A549 (cell line): ENCODE results near the gene PITPNM2. TPM values are rescaled to one million over a fixed set of nuclear protein-coding genes. Genes with fewer than 3 reads are reported as not detected.

Source experiments
- ATAC-seq, 2 experiments: fragments of 200-7000 bp in 1 of 2; fragments of >200 bp in 1 of 2; cut with Nextera tagmentation in 1 of 2; cut with Tn5 transposase in 1 of 2; 3 replicates each; pipeline versions ENCODE4 v1.8.0 to v1.9.1; 2018 to 2020; ENCODE audit warnings: mild to moderate bottlenecking in 1 of 2, moderate library complexity in 1 of 2
- CTCF ChIA-PET: fragments of 300-600 bp; sonication (Branson Sonifier 250); formaldehyde crosslinking; extraction: SDS; loops from one replicate; lab custom pipeline; 2021; ENCODE audit warnings: antibody characterized with exemption, inconsistent platforms; lab: Yijun Ruan, JAX
- POLR2A ChIA-PET: fragments of 350-600 bp; formaldehyde crosslinking; extraction: SDS; loops from one replicate; lab custom pipeline; 2021; ENCODE audit warnings: antibody characterized with exemption, inconsistent platforms; lab: Yijun Ruan, JAX
- DNase-seq, 2 experiments: peaks; one replicate each; pipeline versions ENCODE4 v3.0.0 to v3.0.0-alpha.2; 2011 to 2016; ENCODE audit warnings: low read depth in 1 of 2, low spot score in 1 of 2
- FAIRE-seq: peaks from 2 replicates; lab custom pipeline; 2011; peaks lifted over from hg19 to GRCh38; lab: Jason Lieb, UNC
- H3K27ac ChIP-seq, 2 experiments: fragments of >200 bp; sonication (Bioruptor Twin); formaldehyde crosslinking; 3 replicates each; pipeline ENCODE4 v1.5.1; 2016 to 2017
- H3K4me1 ChIP-seq: fragments of >200 bp; sonication (Bioruptor Twin); formaldehyde crosslinking; 3 replicates; pipeline ENCODE4 v1.6.1; 2016
- H3K4me2 ChIP-seq: fragments of >200 bp; sonication (Bioruptor Twin); formaldehyde crosslinking; 3 replicates; pipeline ENCODE4 v1.6.1; 2016
- H3K4me3 ChIP-seq: fragments of >200 bp; sonication (Bioruptor Twin); formaldehyde crosslinking; 3 replicates; pipeline ENCODE4 v1.5.1; 2016
- H3K9me3 ChIP-seq: fragments of >200 bp; sonication (Bioruptor Twin); formaldehyde crosslinking; 3 replicates; pipeline ENCODE4 v1.6.1; 2016
- ATOH8 ChIP-seq: fragments of 250-450 bp; sonication (Bioruptor Pico); IDR thresholded peaks from 2 replicates; pipeline ENCODE4 v1.5.0; 2020; ENCODE audit warnings: low read depth, mild to moderate bottlenecking, moderate library complexity
- CBX8 ChIP-seq: fragments of 200-600 bp; sonication (generic); IDR thresholded peaks from 2 replicates; pipeline ENCODE4 v1.6.1; 2016
- CHD2 ChIP-seq: fragments of 150-350 bp; IDR thresholded peaks from 2 replicates; pipeline ENCODE4 v1.6.1; 2014; ENCODE audit warnings: low read length; ENCODE audit not compliant: partially characterized antibody
- E2F6 ChIP-seq: IDR thresholded peaks from 2 replicates; pipeline ENCODE4 v1.6.1; 2012; ENCODE audit warnings: low read depth, borderline replicate concordance
- ELK1 ChIP-seq: fragments of 150-350 bp; IDR thresholded peaks from 2 replicates; pipeline ENCODE4 v1.6.1; 2014; ENCODE audit warnings: low read depth, mild to moderate bottlenecking, low read length
- FOXS1 ChIP-seq: fragments of 250-450 bp; sonication (Bioruptor Pico); IDR thresholded peaks from 2 replicates; pipeline ENCODE4 v1.5.0; 2020; ENCODE audit warnings: mild to moderate bottlenecking, moderate library complexity
- HES2 ChIP-seq: fragments of >200 bp; sonication (Bioruptor Twin); formaldehyde crosslinking; IDR thresholded peaks from 2 replicates; pipeline ENCODE4 v1.6.1; 2016
- HEYL ChIP-seq: fragments of 250-450 bp; sonication (Bioruptor Pico); IDR thresholded peaks from 2 replicates; pipeline ENCODE4 v1.8.0; 2021; ENCODE audit warnings: mild to moderate bottlenecking, moderate library complexity
- JUN ChIP-seq, 2 experiments: fragments of >200 bp; sonication (Bioruptor Twin); formaldehyde crosslinking; IDR thresholded peaks; 2 replicates in 1 of 2; 3 replicates in 1 of 2; pipeline ENCODE4 v1.6.1; 2016 to 2017
- KDM1A ChIP-seq: fragments of 200-600 bp; sonication (generic); IDR thresholded peaks from 2 replicates; pipeline ENCODE4 v1.6.1; 2016; ENCODE audit warnings: low read depth, mild to moderate bottlenecking
- KDM5A ChIP-seq: fragments of 200-600 bp; sonication (generic); IDR thresholded peaks from 2 replicates; pipeline ENCODE4 v1.6.1; 2016; ENCODE audit warnings: antibody characterized with exemption, mild to moderate bottlenecking
- MAFK ChIP-seq: fragments of 450-650 bp; IDR thresholded peaks from 2 replicates; pipeline ENCODE4 v1.6.1; 2014; ENCODE audit not compliant: partially characterized antibody
- MAZ ChIP-seq: fragments of 150-350 bp; IDR thresholded peaks from 2 replicates; pipeline ENCODE4 v1.6.1; 2014; ENCODE audit warnings: antibody characterized with exemption, low read depth, low read length, borderline replicate concordance
- MYC ChIP-seq: IDR thresholded peaks from 2 replicates; pipeline ENCODE4 v1.6.1; 2012; ENCODE audit warnings: mild to moderate bottlenecking, inconsistent platforms, low read length, improper control_type of control experiment, borderline replicate concordance
- NFE2L2 ChIP-seq: fragments of 150-350 bp; conservative IDR thresholded peaks from 2 replicates; pipeline ENCODE4 v1.6.1; 2014; ENCODE audit warnings: low read length
- NPAS2 ChIP-seq: fragments of 250-450 bp; sonication (Bioruptor Pico); IDR thresholded peaks from 2 replicates; pipeline ENCODE4 v1.8.0; 2022; ENCODE audit warnings: mild to moderate bottlenecking, moderate library complexity, borderline replicate concordance
- NR3C1 ChIP-seq: fragments of >200 bp; sonication (Bioruptor Twin); formaldehyde crosslinking; IDR thresholded peaks from 3 replicates; pipeline ENCODE4 v1.6.1; 2017
- POLR2AphosphoS2 ChIP-seq: conservative IDR thresholded peaks from 2 replicates; pipeline ENCODE4 v1.6.1; 2012; ENCODE audit warnings: low read length, improper control_type of control experiment, inconsistent platforms
- RCOR1 ChIP-seq: fragments of 150-350 bp; IDR thresholded peaks from 2 replicates; pipeline ENCODE4 v1.6.1; 2014; ENCODE audit warnings: antibody characterized with exemption, low read length, low read depth
- TP53 ChIP-seq: fragments of 250-450 bp; sonication (Bioruptor Pico); IDR thresholded peaks from 2 replicates; pipeline ENCODE4 v1.5.0; 2021; ENCODE audit warnings: mild to moderate bottlenecking, moderate library complexity
- ZFP36 ChIP-seq: fragments of 450-650 bp; IDR thresholded peaks from 2 replicates; pipeline ENCODE4 v1.6.1; 2014; ENCODE audit warnings: borderline replicate concordance; ENCODE audit not compliant: partially characterized antibody
- ZSCAN20 ChIP-seq: fragments of 250-450 bp; sonication (Bioruptor Pico); IDR thresholded peaks from 2 replicates; pipeline ENCODE4 v1.8.0; 2022; ENCODE audit warnings: mild to moderate bottlenecking, moderate library complexity
- WGBS: methylation state at CpG from one replicate; pipeline ENCODE4 v1.1.6; 2017; ENCODE audit errors: missing lambda C conversion rate; 5-methylcytosine and 5-hydroxymethylcytosine counted together
- polyA plus RNA-seq, 4 experiments: library from polyadenylated mRNA; depleted of rRNA in 3 of 4; stranded (reverse); fragments of >200 nt; fragmentation: RNase III in 1 of 4; extraction: RNeasy Plus Mini Kit Qiagen cat#74134 plus additional on column Dnase treatment in 1 of 4; gene quantifications; 2 replicates in 3 of 4; 3 replicates in 1 of 4; pipeline ENCODE4 v1.2.3, GENCODE V29; 2011 to 2017

The PITPNM2 gene
- polyA plus RNA-seq, 2 of the 4 experiments (the other 2 are of a cell fraction) = 2.6 to 13.6 TPM

- H3K4me3 ChIP-seq = no peak overlapping the region
- peak overlapping the region; percentile 53 to 69; a peak in 4 of 6 replicates for H3K27ac ChIP-seq
- TF ChIP-seq HEYL (CRISPR knock-in tag) (no peak), ATOH8 (CRISPR knock-in tag) (no peak), RCOR1 (no peak)
- H3K9me3 ChIP-seq = no peaks in the 10 kb centered on the region
- peak overlapping the region; percentile 40 for H3K4me2 ChIP-seq
- H3K4me1 ChIP-seq = peaks cover 38% of the 10 kb centered on the region
- DNase-seq (peak in 1 of 2 experiments; percentile 47), ATAC-seq (peak; percentile 59 to 65; a peak in 4 of 6 replicates), FAIRE-seq (no peak)
- ChIA-PET POLR2A (no interaction called here), CTCF (interaction anchor here (5.6 kb wide), 1 partner anchor 121 kb away, joined by 20 read pairs; no protein-coding TSS in a partner anchor)
- WGBS = 56% methylated on average over 3 of the region's 3 CpGs
These were observed 13.3 kb upstream of the PITPNM2 start for GRCh38 chr12:123164222-123164621.

GRCh38 chr12:123163227-123163626 lies 12.3 kb upstream of the PITPNM2 start:
- Histone ChIP-seq H3K9me3 (no peaks in the 10 kb centered on the region), H3K27ac (no peak overlapping the region; a peak in 1 of 6 replicates), H3K4me1 (peaks cover 38% of the 10 kb centered on the region), H3K4me3 (no peak overlapping the region), H3K4me2 (no peak overlapping the region)
- 76% methylated on average over 3 of the region's 3 CpGs for WGBS
- DNase-seq (no peak), ATAC-seq (no peak), FAIRE-seq (no peak)
- TF ChIP-seq NFE2L2 = no peak
- no peak for TF ChIP-seq ZFP36
- no peak for TF ChIP-seq ATOH8 (CRISPR knock-in tag)
- no peak for TF ChIP-seq NR3C1
- TF ChIP-seq HES2 = no peak
- TF ChIP-seq NPAS2 (CRISPR knock-in tag) = no peak
- no peak for TF ChIP-seq CBX8
- no peak for TF ChIP-seq MAFK
- no peak for TF ChIP-seq ELK1
- no peak for TF ChIP-seq CHD2
- no peak for TF ChIP-seq JUN (IDR thresholded peaks at IDR 0.05)
- no peak for TF ChIP-seq KDM5A
- TF ChIP-seq ZSCAN20 (CRISPR knock-in tag) = no peak
- no peak for TF ChIP-seq E2F6
- TF ChIP-seq TP53 (CRISPR knock-in tag) = no peak
- TF ChIP-seq MAZ = no peak
- no peak for TF ChIP-seq MYC
- no peak for TF ChIP-seq FOXS1 (CRISPR knock-in tag)
- no peak for TF ChIP-seq POLR2AphosphoS2
- no peak for TF ChIP-seq KDM1A
- CTCF ChIA-PET = interaction anchor here (1.1 to 5.6 kb wide), 4 partner anchors 11 to 120 kb away, joined by 3 to 20 read pairs (median 10); no protein-coding TSS in a partner anchor
- POLR2A ChIA-PET = no interaction called here
